GM18868 (cell line): ENCODE data around the gene PRXL2B.

Experiments
- ATAC-seq: cut with Tn5 transposase; IDR thresholded peaks from one replicate; pipeline ENCODE4 v1.9.1; 2021; ENCODE audit warnings: mild to moderate bottlenecking, moderate library complexity; ENCODE audit not compliant: unreplicated experiment

PRXL2B gene

GRCh38 chr1:2596530-2597333 is 10.2 kb downstream of the PRXL2B start:
- no peak for ATAC-seq

GRCh38 chr1:2597441-2598328 is 11.1 kb downstream of the PRXL2B start:
- no peak for ATAC-seq

- no peak for ATAC-seq
Observed at GRCh38 chr1:2598329-2598931, 11.9 kb downstream of the PRXL2B start.

GRCh38 chr1:2601721-2602303 is 15.2 kb downstream of the PRXL2B start:
- ATAC-seq, result no peak

DNA sequence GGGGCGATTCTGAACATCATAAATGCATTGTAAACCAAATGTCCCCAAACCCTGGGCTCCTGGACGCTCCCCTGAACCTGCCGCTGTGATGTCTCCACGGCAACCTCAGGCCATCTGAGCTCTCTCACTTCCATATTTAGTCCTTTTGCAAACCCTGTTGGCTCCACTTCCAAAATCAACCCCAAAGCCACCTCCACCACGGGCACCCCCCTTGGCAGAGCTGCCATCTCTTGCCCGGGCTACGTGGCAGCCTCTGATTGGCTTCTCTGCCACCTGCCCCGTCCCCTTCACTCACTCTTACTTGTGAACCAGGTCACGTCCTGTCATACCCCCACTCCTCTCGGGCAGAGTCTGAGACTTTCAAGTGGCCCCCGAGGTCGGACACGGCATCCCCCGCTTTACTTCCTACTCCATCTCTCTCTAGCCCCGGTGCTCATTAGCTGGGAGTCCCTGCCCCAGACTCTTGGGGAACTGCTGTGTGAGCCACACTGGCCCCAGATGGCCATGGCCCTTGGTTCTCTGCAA is 15.8 kb downstream of the PRXL2B start:
- no peak for ATAC-seq

DNA sequence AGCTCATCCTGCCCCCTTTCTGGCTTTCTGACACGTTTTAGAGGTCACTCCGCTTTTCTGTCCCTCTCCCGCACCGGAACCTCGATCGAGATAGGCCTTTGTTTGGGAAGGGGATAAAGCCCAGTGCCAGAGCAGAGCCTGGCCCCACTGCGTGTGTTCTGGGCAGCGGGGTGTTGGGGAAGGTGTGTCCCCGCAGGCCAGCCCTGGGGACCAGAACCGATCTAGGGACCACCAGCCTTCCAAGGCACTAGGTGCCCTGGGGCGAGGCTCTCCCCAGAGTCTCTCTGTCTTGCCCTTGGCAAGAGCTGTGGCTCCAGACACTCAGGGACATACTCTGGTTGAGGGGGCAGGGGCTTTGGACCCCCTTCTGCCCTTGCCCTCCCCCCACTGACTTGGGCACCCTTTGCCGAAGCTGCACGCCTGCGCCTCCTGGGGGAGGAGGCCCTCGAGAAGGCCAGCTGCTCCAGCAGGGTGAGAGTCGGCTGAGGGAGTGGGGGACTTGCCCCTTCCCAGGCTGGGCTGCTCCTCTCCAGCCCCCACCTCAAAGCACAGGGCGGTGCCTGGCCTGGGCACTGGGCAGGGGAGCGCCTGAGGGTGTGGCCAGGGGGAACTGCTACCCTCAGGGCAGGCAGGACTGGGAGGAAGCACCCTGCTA is 16.4 kb downstream of the PRXL2B start:
- ATAC-seq, result no peak

DNA sequence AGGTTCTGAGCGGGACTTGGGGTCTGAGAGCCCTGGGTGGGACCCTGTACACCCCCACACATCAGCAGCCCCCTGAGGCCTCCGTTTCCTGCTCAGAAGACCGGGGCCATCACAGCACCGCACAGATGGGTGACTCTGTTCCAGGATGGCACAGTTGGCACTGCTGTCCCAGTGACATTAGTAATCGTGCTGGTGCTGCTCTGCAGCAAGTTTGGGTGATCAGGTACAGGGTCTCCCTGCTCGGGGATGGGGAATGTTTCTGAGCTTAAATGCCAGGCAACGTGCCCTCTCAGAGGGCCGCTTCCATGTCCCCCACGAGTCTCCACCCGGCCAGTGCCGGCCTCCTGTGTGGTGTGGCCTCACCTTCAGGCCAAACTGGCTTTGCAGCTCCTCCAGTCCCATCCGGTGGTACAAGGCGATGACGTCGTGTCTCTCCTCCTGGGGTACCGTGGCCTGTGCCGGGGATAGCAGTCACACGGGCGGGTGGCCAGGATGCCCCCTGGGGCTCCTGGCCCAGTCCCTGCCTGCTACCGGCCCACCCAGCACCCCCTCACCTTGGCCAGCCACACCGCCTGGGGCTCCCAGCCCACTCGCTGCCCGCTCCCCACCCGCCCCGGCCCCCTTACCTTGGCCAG is 17.1 kb downstream of the PRXL2B start:
- no peak for ATAC-seq

GRCh38 chr1:2604156-2604843 is 17.7 kb downstream of the PRXL2B start:
- no peak for ATAC-seq

GRCh38 chr1:2604844-2605508 is 18.4 kb downstream of the PRXL2B start:
- ATAC-seq, result no peak

DNA sequence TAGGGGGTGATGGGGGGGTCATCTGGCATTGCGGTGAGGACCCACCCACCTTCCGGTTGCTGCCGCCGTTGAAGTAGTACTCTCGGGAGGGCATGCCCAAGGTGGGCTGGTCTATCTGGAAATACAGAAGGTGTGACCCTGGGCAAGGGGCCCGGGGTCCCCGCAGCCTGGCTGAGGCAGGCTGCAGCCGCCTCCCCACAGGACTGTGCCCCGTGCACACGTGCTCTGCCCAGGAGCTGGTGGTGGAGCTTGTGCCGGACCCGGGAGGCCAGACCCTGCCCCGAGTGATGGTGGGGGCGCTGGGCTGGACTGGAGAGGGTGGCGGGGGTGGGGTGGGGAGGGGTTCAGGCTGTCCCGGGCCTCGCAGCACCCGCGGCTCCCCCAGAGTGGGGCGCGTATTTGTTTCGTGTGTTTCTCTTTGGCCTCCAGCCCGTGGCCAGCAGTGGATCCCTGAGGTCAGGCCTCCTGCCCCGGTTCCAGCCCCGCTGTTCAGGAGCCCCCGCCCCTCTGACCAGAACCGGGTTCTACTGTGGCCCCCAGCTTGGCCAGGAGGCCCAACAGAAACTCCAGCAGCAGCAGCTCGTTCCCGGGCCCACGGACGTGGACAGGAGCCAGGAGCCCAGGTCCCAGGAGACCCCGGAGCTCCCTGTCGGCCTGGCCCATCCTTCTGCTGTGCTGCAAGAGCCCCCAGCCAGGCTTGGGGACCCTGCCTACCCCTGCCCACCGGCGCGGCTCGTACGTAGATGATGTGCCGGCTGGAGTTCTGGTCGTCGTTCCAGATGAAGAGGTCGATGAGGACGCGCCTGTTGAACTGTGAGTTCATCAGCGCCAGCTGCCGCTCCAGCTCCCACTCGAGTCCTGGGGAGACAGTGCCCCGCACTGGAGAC is 19.2 kb downstream of the PRXL2B start:
- no peak for ATAC-seq

DNA sequence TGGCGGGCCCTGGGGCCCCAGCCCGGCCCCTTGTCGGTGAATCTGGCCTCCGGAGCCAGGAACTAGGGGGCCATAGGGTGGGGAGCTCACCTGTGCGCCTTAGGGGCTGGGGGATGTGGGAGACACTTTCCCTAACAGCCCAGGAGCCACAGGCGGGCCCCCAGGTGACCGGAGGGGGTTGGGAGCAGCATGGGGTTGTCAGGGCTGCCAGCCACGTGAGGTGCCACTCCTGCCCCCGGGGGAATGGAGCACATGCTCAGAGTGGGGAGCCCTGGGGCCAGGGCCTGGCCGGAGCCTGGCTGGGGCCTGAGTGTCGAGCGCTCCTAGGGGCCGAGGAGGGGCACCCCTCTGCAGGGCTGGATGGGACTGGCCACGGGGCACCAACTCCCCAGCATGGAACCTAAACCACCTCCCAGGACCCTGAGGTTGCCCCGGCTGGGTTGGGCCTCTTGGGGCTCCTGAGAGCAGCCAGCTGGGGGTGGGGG is 19.9 kb downstream of the PRXL2B start:
- no peak for ATAC-seq

DNA sequence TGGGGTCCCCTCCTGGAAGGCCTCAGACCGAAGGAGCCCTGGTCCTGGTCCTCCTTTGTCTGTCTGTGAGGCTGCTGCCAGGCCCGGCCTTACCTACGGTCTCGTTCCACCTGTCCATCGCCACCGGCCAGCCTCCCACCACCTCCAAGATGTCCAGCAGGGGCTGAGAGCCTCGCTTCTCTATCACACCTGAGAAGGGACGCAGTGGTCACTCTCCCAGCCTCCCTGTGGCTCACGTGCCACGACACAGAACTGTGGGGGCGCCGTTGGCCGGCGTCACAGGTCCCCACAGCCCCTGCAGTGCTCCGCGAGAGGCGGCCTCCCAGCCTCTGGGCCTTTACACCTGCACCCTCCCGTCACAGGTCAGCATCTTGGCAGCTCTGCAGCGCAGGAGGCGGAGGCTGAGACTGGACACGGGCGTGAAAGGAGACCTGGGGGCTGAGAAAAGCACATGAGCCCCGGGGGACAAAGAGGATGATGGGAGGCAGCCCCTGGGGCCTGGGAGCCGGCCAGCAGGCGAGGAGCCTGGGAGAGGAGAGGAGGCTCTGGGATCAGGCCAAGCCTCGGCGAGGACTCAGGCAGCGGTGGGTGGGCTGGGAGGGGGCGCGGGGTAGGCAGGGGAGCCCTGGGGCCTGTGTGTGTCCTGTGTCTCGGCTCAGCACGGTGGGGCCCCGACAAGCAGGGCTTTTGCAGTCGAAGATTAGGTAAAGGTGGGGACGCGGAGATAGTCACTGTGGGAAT is 20.5 kb downstream of the PRXL2B start:
- no peak for ATAC-seq

DNA sequence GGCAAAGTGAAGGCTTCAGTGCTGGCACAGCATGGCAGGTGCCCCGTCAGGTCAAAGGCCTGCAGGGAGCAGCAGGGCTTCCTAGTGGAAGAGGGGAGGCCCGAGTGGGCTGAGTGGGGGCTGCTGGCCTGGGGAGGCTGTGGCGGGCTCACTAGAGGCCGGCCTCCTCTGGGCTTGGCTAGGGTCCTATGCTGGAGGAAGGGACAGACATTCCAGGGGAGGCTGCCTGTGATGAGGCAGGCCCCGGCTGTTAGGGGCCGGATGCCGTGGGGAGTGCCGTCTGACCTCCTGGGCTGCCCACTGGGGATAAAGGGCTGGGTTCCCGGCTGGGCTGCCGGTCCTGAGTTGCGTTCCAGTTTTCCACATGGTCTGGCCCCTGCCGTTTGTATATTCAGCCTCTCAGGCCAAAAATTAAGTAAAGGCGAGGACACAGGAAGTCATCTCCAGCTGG is 21.1 kb downstream of the PRXL2B start:
- no peak for ATAC-seq

DNA sequence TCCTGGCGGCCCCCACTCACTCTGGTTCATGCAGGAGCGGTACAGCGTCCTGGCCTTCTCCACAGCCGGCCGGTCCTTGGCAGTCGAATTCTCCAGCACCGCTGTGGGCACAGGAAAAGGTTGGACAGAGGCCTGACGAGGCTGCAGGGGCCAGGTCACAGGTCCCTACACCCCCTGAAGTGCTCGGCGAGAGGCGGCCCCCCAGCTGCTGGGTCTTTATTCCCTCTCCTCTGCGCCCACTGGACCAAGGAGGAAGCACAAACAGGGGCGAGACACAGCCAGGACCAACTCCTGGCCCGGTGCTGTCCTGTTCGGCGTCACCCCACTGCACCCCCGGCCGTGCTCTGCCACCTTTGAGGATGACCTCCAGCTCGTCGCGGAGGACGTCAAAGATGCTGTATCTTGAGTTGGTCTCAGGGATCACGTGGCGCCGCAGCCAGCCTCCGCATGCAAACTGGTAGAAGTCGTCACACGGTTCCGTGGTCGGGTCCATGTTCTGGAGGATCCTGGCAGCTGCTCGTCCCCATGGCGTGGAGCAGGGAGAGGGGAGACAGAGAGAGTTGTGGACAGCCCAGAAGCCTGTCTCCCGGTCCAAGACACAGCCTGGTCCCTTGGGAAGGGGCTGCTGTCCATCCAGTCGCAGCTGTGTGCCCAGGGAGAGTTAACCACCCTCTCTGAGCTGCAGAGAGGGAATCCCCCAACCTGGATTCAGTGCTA is 22.9 kb downstream of the PRXL2B start:
- ATAC-seq, result no peak

DNA sequence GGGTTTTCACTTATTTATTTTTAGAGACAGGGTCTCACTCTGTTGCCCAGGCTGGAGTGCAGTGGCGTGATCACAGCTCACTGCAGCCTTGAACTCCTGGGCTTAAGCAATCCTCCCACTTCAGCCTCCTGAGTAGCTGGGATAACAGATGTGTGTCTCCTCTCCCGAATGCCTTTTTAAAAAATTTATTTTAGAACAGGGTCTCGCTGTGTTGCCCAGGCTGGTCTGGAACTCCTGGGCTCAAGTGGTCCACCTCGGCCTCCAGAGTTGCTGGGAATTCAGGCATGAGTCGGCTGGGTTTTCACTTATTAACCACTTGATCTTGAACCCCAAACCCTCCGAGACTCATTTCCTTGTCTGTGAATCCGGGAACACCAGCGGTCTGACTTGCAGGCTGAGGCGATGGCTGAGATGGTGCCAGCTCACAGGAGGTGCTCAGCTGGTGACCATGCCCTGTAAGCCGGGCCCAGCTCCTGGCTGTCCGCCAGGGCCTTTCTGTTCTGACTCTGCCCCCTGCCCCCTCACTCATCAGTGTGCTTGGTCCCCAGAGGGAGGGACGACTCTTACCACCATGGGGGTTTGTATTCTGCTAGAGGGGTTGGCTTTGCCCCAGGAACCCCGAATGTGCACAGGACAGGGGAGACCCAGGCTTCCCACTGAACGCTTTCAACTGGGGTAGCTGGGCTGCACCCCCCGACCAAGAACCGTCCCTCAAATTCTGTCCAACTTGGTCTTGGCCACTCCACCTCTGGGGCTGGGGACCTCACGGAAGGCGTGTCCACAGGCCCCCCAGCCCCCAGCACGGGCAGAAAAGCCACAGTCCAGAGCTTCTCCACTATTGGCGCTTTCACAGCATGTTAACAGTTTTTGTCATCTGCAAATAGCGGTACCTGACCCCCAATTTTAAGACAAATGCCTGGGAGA is 23.7 kb downstream of the PRXL2B start:
- ATAC-seq, result no peak
